Measurements from ENCODE around the gene SLC27A2.

- TF ChIP-seq, protein P1, sequence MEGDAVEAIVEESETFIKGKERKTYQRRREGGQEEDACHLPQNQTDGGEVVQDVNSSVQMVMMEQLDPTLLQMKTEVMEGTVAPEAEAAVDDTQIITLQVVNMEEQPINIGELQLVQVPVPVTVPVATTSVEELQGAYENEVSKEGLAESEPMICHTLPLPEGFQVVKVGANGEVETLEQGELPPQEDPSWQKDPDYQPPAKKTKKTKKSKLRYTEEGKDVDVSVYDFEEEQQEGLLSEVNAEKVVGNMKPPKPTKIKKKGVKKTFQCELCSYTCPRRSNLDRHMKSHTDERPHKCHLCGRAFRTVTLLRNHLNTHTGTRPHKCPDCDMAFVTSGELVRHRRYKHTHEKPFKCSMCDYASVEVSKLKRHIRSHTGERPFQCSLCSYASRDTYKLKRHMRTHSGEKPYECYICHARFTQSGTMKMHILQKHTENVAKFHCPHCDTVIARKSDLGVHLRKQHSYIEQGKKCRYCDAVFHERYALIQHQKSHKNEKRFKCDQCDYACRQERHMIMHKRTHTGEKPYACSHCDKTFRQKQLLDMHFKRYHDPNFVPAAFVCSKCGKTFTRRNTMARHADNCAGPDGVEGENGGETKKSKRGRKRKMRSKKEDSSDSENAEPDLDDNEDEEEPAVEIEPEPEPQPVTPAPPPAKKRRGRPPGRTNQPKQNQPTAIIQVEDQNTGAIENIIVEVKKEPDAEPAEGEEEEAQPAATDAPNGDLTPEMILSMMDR (IDR thresholded peaks at IDR 0.05), result no peak
- TF ChIP-seq POLR2AphosphoS5 (IDR thresholded peaks at IDR 0.05) (no peak), POLR2A (IDR thresholded peaks at IDR 0.05) (no peak)
These were observed 40.2 kb downstream of the SLC27A2 start for GRCh38 chr15:50222181-50222580.
